Activated CD8-positive, alpha-beta memory T cell treated with anti-CD3 and anti-CD28 coated beads for 48 hours (primary cell): ENCODE results near the gene MSTO1.
"Not testable (repeated sequence)": the region's sequence is repeated elsewhere in the genome, so short reads cannot be mapped to it uniquely, and the experiment has no call there.

Experiments
- DNase-seq, 3 experiments: peaks; one replicate each; pipeline ENCODE4 v3.0.0-alpha.2; 2020; ENCODE audit warnings: low read depth in 2 of 3, low spot score in 2 of 3

Gene MSTO1

GRCh38 chr1:155609515-155610256, at the start of gene MSTO1:
TSS of gene MSTO1 (plus strand) at chr1:155610218. CDS start at chr1:155610249, 31 bp downstream.
- peak; percentile 87 to 97 (median 90) for DNase-seq

GRCh38 chr1:155561779-155562580, 48.0 kb upstream of the MSTO1 start:
- peak in 2 of 3 experiments; percentile 36 to 45 for DNase-seq

GRCh38 chr1:155562581-155563376, 47.2 kb upstream of the MSTO1 start, which contains the start of gene ASH1L:
TSS of gene ASH1L (minus strand) at chr1:155562803. CDS start at chr1:155521519, 41,284 bp downstream.
- DNase-seq: peak; percentile 86 to 94 (median 86)

GRCh38 chr1:155563377-155564022, 46.5 kb upstream of the MSTO1 start:
- not testable (repeated sequence) for DNase-seq

- no peak for DNase-seq
These were observed 39.9 kb upstream of the MSTO1 start for GRCh38 chr1:155569988-155570592.

- no peak for DNase-seq
These were observed 39.4 kb upstream of the MSTO1 start for GRCh38 chr1:155570593-155570990.

GRCh38 chr1:155574077-155574476, 35.9 kb upstream of the MSTO1 start:
- DNase-seq: no peak

- DNase-seq: not testable (repeated sequence)
These were observed 34.4 kb upstream of the MSTO1 start for GRCh38 chr1:155575608-155576007.

GRCh38 chr1:155583846-155584245, 26.2 kb upstream of the MSTO1 start:
- not testable (repeated sequence) for DNase-seq

- DNase-seq: not testable (repeated sequence)
These were observed 20.7 kb upstream of the MSTO1 start for GRCh38 chr1:155589282-155589681.

GRCh38 chr1:155590516-155591247, 19.3 kb upstream of the MSTO1 start:
- not testable (repeated sequence) for DNase-seq

GRCh38 chr1:155591770-155592169, 18.2 kb upstream of the MSTO1 start:
- no peak for DNase-seq

- DNase-seq: not testable (repeated sequence)
These were observed 14.0 kb upstream of the MSTO1 start for GRCh38 chr1:155595877-155596474.

GRCh38 chr1:155596864-155597263, 13.2 kb upstream of the MSTO1 start:
- DNase-seq: no peak

- DNase-seq: no peak
These were observed 11.1 kb upstream of the MSTO1 start for GRCh38 chr1:155598842-155599331.

GRCh38 chr1:155599828-155600572, 10.0 kb upstream of the MSTO1 start:
- not testable (repeated sequence) for DNase-seq

GRCh38 chr1:155607708-155608107, 2.3 kb upstream of the MSTO1 start:
- DNase-seq: no peak

- no peak for DNase-seq
These were observed 1.2 kb upstream of the MSTO1 start for GRCh38 chr1:155608888-155609225.
